HCT116 (cell line): ENCODE measurements around the gene RAB33B. TPM values are rescaled to one million over a fixed set of nuclear protein-coding genes. Genes with fewer than 3 reads are reported as not detected.

Experiments
- ATAC-seq: fragments of 200-7000 bp; cut with Tn5 transposase; 2 replicates; pipeline ENCODE4 v1.9.1; 2020; ENCODE audit warnings: mild to moderate bottlenecking, moderate library complexity
- BruUV-seq: library from RNA; stranded (reverse); fragments of 400-500 nt; replicated peaks from 2 replicates; lab custom pipeline; 2021; lab: Mats Ljungman, UMichigan
- CTCF ChIA-PET: fragments of 300-600 bp; sonication (Branson Sonifier 250); formaldehyde crosslinking; loops from one replicate; lab custom pipeline; 2021; ENCODE audit warnings: antibody characterized with exemption; lab: Charles Lee
- POLR2A ChIA-PET: fragments of 300-600, 350-600 bp; sonication (Branson Sonifier 250); formaldehyde crosslinking; loops from one replicate; lab custom pipeline; 2021; ENCODE audit warnings: antibody characterized with exemption; lab: Charles Lee
- RAD21 ChIA-PET, 2 experiments: fragments of 300-600 bp; sonication (Branson Sonifier 250); formaldehyde crosslinking; loops; one replicate each; lab custom pipeline; 2023; ENCODE audit warnings: low total read pairs in 2 of 2; ENCODE audit not compliant: uncharacterized antibody in 2 of 2, unreplicated experiment in 2 of 2, low non-redundant PET in 1 of 2; lab: Charles Lee
- DNase-seq: peaks from one replicate; pipeline ENCODE4 v3.0.0-alpha.2; 2010; ENCODE audit warnings: low read depth, low spot score
- H2AFZ ChIP-seq: fragments of 200-600 bp; shearing (Covaris generic), sonication (generic); 2 replicates; pipeline ENCODE4 v1.6.1; 2017; ENCODE audit warnings: low read depth, mixed run types, mixed read lengths, antibody characterized with exemption, low read length; ENCODE audit not compliant: poor library complexity, severe bottlenecking
- H3K27ac ChIP-seq: 2 replicates; pipeline ENCODE4 v1.5.1; 2012; ENCODE audit warnings: low read depth, low read length
- H3K27me3 ChIP-seq: fragments of 200-600 bp; sonication (generic); 2 replicates; pipeline ENCODE4 v1.6.1; 2016; ENCODE audit warnings: mixed run types, low read length, mixed read lengths; ENCODE audit not compliant: insufficient read depth
- H3K36me3 ChIP-seq, 2 experiments: fragments of 200-500 bp in 1 of 2; fragments of 200-600 bp in 1 of 2; sonication (Bioruptor generic) in 1 of 2; sonication (generic) in 1 of 2; 2 replicates each; pipeline versions ENCODE4 v1.5.1 to v1.6.1; 2014 to 2016; ENCODE audit warnings: low read length in 2 of 2, inconsistent platforms in 1 of 2, mixed read lengths in 1 of 2, mixed run types in 1 of 2; ENCODE audit not compliant: insufficient read depth in 2 of 2, control insufficient read depth in 1 of 2
- H3K4me1 ChIP-seq, 2 experiments: fragments of 200-600 bp in 1 of 2; sonication (generic) in 1 of 2; 2 replicates each; pipeline versions ENCODE4 v1.5.1 to v1.6.1; 2012 to 2017; ENCODE audit warnings: low read length in 2 of 2, inconsistent platforms in 1 of 2, mild to moderate bottlenecking in 1 of 2, mixed read lengths in 1 of 2, mixed run types in 1 of 2, moderate library complexity in 1 of 2; ENCODE audit not compliant: insufficient read depth in 2 of 2, control insufficient read depth in 1 of 2
- H3K4me2 ChIP-seq: fragments of 200-600 bp; sonication (generic); 2 replicates; pipeline ENCODE4 v1.6.1; 2017; ENCODE audit warnings: mixed run types, low read length, mixed read lengths
- H3K4me3 ChIP-seq, 2 experiments: fragments of 200-600 bp in 1 of 2; sonication (generic) in 1 of 2; replicated peaks in 1 of 2; 2 replicates each; pipeline ENCODE4 v1.5.1; 2011 to 2016; ENCODE audit warnings: low read length in 2 of 2, control low read depth in 1 of 2, low read depth in 1 of 2, mild to moderate bottlenecking in 1 of 2, mixed read lengths in 1 of 2, mixed run types in 1 of 2
- H3K79me2 ChIP-seq: fragments of 200-600 bp; sonication (generic); 2 replicates; pipeline ENCODE4 v1.6.1; 2017; ENCODE audit warnings: mild to moderate bottlenecking, mixed run types, low read length, moderate library complexity, mixed read lengths; ENCODE audit not compliant: insufficient read depth
- H3K9ac ChIP-seq: fragments of 200-600 bp; sonication (generic); 2 replicates; pipeline ENCODE4 v1.6.1; 2016; ENCODE audit warnings: low read length, mixed read lengths
- H3K9me2 ChIP-seq: fragments of 200-600 bp; sonication (generic), shearing (Covaris generic); 2 replicates; pipeline ENCODE4 v1.6.1; 2017; ENCODE audit warnings: mixed run types, mild to moderate bottlenecking, moderate library complexity; ENCODE audit not compliant: insufficient read depth
- H3K9me3 ChIP-seq, 2 experiments: fragments of 200-500 bp in 1 of 2; fragments of 200-600 bp in 1 of 2; sonication (Bioruptor generic) in 1 of 2; sonication (generic) in 1 of 2; 2 replicates each; pipeline ENCODE4 v1.6.1; 2014 to 2017; ENCODE audit warnings: low read length in 2 of 2, mixed read lengths in 2 of 2, inconsistent platforms in 1 of 2, low read depth in 1 of 2, mild to moderate bottlenecking in 1 of 2, mixed run types in 1 of 2, moderate library complexity in 1 of 2; ENCODE audit not compliant: control insufficient read depth in 1 of 2, insufficient read depth in 1 of 2
- H4K20me1 ChIP-seq: fragments of 200-600 bp; sonication (generic), shearing (Covaris generic); 2 replicates; pipeline ENCODE4 v1.6.1; 2017; ENCODE audit warnings: mixed run types, mild to moderate bottlenecking, moderate library complexity; ENCODE audit not compliant: insufficient read depth
- CEBPB ChIP-seq: IDR thresholded peaks from 2 replicates; pipeline ENCODE4 v1.6.1; 2012; ENCODE audit warnings: low read depth
- FOSL1 ChIP-seq: IDR thresholded peaks from 2 replicates; pipeline ENCODE4 v1.6.1; 2012; ENCODE audit warnings: low read depth
- SIN3A ChIP-seq: IDR thresholded peaks from 2 replicates; pipeline ENCODE4 v1.6.1; 2012; ENCODE audit warnings: low read depth
- TCF7L2 ChIP-seq: IDR thresholded peaks from 2 replicates; pipeline ENCODE4 v1.7.0; 2011; ENCODE audit warnings: borderline replicate concordance, inconsistent platforms; ENCODE audit not compliant: insufficient read depth, insufficient read length; ENCODE audit errors: extremely low read depth
- YY1 ChIP-seq: IDR thresholded peaks from 2 replicates; pipeline ENCODE4 v1.6.1; 2011; ENCODE audit warnings: low read length, low read depth, moderate library complexity, mild to moderate bottlenecking; ENCODE audit not compliant: insufficient replicate concordance; ENCODE audit errors: extremely low read depth
- ZNF274 ChIP-seq: fragments of 200-500 bp; sonication (Bioruptor generic); IDR thresholded peaks from 2 replicates; pipeline ENCODE4 v1.6.1; 2014; ENCODE audit warnings: mild to moderate bottlenecking, low read depth, low read length, inconsistent platforms
- intact Hi-C: fragments of 100-400 bp; cut with micrococcal nuclease; formaldehyde crosslinking; loops from 2 replicates; pipeline ENCODE4 v1.10.0; 2022
- total RNA-seq: library from RNA; stranded (reverse); gene quantifications from one replicate; pipeline ENCODE4 v1.2.1, GENCODE V29; 2021; ENCODE audit not compliant: unreplicated experiment
- TF ChIP-seq, protein P1 (sequence below): IDR thresholded peaks from 2 replicates; pipeline ENCODE4 v1.6.1; 2012; ENCODE audit warnings: low read depth
- TF ChIP-seq, protein P2 (sequence below): IDR thresholded peaks from 2 replicates; pipeline ENCODE4 v1.6.1; 2012
- TF ChIP-seq, protein P3 (sequence below), 3 experiments: fragments of 200-600 bp in 1 of 3; sonication (generic) in 1 of 3; IDR thresholded peaks in 2 of 3; conservative IDR thresholded peaks in 1 of 3; 2 replicates each; pipeline ENCODE4 v1.5.1; 2012 to 2017; ENCODE audit warnings: low read depth in 2 of 3, low read length in 2 of 3, antibody characterized with exemption in 1 of 3, borderline replicate concordance in 1 of 3, control low read depth in 1 of 3, mild to moderate bottlenecking in 1 of 3, mixed read lengths in 1 of 3, mixed run types in 1 of 3, moderate library complexity in 1 of 3; ENCODE audit not compliant: insufficient read depth in 1 of 3

Gene RAB33B
- total RNA-seq, 1 experiment from 2014 or later = 5.4 TPM

DNA sequence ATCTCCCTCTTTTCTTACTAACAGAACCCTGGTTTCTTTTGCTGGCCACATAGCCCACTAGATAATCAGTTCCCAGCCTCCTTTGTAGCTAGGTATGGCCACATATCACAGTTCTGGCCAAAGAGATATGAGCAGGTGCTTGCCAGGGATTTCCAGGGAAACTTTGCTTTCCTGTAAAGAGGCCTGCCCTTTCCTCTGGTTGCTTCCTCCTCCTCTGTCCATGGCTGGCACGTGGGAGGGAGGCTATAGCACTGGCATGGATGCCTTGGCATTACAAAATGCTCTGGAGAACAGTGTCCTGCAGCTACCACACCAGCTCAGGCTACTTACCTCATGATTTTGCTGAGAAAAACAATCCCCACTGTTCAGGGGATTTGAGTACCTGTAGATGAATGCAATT, 27.5 kb downstream of the RAB33B start:
- CTCF ChIA-PET = no interaction called here
- Histone ChIP-seq H3K4me1 (no peaks in the 10 kb centered on the region), H3K9ac (no peak overlapping the region), H3K79me2 (no peaks in the 10 kb centered on the region), H4K20me1 (no peaks in the 10 kb centered on the region), H3K27me3 (no peaks in the 10 kb centered on the region), H3K27ac (no peak overlapping the region), H3K36me3 (no peaks in the 10 kb centered on the region), H2AFZ (no peak overlapping the region), H3K4me2 (no peak overlapping the region), H3K9me2 (no peaks in the 10 kb centered on the region), H3K4me3 (no peak overlapping the region), H3K9me3 (no peaks in the 10 kb centered on the region)
- no TSS peak for BruUV-seq
- RAD21 ChIA-PET = no interaction called here
- TF ChIP-seq, protein P1, sequence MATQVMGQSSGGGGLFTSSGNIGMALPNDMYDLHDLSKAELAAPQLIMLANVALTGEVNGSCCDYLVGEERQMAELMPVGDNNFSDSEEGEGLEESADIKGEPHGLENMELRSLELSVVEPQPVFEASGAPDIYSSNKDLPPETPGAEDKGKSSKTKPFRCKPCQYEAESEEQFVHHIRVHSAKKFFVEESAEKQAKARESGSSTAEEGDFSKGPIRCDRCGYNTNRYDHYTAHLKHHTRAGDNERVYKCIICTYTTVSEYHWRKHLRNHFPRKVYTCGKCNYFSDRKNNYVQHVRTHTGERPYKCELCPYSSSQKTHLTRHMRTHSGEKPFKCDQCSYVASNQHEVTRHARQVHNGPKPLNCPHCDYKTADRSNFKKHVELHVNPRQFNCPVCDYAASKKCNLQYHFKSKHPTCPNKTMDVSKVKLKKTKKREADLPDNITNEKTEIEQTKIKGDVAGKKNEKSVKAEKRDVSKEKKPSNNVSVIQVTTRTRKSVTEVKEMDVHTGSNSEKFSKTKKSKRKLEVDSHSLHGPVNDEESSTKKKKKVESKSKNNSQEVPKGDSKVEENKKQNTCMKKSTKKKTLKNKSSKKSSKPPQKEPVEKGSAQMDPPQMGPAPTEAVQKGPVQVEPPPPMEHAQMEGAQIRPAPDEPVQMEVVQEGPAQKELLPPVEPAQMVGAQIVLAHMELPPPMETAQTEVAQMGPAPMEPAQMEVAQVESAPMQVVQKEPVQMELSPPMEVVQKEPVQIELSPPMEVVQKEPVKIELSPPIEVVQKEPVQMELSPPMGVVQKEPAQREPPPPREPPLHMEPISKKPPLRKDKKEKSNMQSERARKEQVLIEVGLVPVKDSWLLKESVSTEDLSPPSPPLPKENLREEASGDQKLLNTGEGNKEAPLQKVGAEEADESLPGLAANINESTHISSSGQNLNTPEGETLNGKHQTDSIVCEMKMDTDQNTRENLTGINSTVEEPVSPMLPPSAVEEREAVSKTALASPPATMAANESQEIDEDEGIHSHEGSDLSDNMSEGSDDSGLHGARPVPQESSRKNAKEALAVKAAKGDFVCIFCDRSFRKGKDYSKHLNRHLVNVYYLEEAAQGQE = no peak
- TF ChIP-seq ZNF274 (no peak), TCF7L2 (no peak), SIN3A (no peak), FOSL1 (no peak), YY1 (no peak), CEBPB (no peak)
- TF ChIP-seq, protein P2, sequence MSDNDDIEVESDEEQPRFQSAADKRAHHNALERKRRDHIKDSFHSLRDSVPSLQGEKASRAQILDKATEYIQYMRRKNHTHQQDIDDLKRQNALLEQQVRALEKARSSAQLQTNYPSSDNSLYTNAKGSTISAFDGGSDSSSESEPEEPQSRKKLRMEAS = no peak
- TF ChIP-seq, protein P3, sequence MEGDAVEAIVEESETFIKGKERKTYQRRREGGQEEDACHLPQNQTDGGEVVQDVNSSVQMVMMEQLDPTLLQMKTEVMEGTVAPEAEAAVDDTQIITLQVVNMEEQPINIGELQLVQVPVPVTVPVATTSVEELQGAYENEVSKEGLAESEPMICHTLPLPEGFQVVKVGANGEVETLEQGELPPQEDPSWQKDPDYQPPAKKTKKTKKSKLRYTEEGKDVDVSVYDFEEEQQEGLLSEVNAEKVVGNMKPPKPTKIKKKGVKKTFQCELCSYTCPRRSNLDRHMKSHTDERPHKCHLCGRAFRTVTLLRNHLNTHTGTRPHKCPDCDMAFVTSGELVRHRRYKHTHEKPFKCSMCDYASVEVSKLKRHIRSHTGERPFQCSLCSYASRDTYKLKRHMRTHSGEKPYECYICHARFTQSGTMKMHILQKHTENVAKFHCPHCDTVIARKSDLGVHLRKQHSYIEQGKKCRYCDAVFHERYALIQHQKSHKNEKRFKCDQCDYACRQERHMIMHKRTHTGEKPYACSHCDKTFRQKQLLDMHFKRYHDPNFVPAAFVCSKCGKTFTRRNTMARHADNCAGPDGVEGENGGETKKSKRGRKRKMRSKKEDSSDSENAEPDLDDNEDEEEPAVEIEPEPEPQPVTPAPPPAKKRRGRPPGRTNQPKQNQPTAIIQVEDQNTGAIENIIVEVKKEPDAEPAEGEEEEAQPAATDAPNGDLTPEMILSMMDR (IDR thresholded peaks at IDR 0.05 in 2 of 3, conservative IDR thresholded peaks at IDR 0.05 in 1 of 3; ENCODE audit: borderline replicate concordance in 1 of 3, insufficient read depth in 1 of 3, low read depth in 2 of 3, low read length in 2 of 3) = no peak
- POLR2A ChIA-PET = no interaction called here
- DNase-seq = no peak
- no peak for ATAC-seq
- intact Hi-C loops = no loop called here
